HFF-Myc (cell line): ENCODE data around the gene SLC16A5.
A peak's percentile ranks its signal among the peaks of the same experiment; 100 is the strongest.

Experiments used
- DNase-seq: peaks from one replicate; pipeline ENCODE4 v3.0.0-alpha.2; 2011; ENCODE audit warnings: low read depth; ENCODE audit errors: extremely low read depth
- H3K4me3 ChIP-seq: replicated peaks from 2 replicates; pipeline ENCODE4 v1.5.1; 2011; ENCODE audit warnings: low read depth, mild to moderate bottlenecking, control low read depth, low read length
- CTCF ChIP-seq: IDR thresholded peaks from 2 replicates; pipeline ENCODE4 v1.5.1; 2012; ENCODE audit warnings: mild to moderate bottlenecking, low read depth, low read length, control low read depth; ENCODE audit errors: missing control alignments

Gene SLC16A5

GRCh38 chr17:75152523-75152921 is 64.8 kb downstream of the SLC16A5 start:
- TF ChIP-seq CTCF, result no peak
- DNase-seq, result no peak
- H3K4me3 ChIP-seq, result peak overlapping the region; percentile 96

- TF ChIP-seq CTCF, result no peak
- peak overlapping the region; percentile 96 for H3K4me3 ChIP-seq
- no peak for DNase-seq
Observed at GRCh38 chr17:75152922-75153779, 65.4 kb downstream of the SLC16A5 start.

GRCh38 chr17:75153780-75154194 is 66.0 kb downstream of the SLC16A5 start:
- DNase-seq, result no peak
- no peak for TF ChIP-seq CTCF
- H3K4me3 ChIP-seq, result peak overlapping the region; percentile 96

GRCh38 chr17:75154195-75155106 is 66.7 kb downstream of the SLC16A5 start, which contains the start of gene JPT1:
Gene JPT1 (minus strand): TSS chr17:75154512. CDS start chr17:75154397, 115 bp downstream.
- H3K4me3 ChIP-seq, result peak within 1 kb of the TSS; percentile 96
- no peak for TF ChIP-seq CTCF
- peak; percentile 94 for DNase-seq

GRCh38 chr17:75155191-75155601 is 67.4 kb downstream of the SLC16A5 start:
- no peak for DNase-seq
- no peak overlapping the region for H3K4me3 ChIP-seq
- TF ChIP-seq CTCF, result no peak
